HPDE6-E6E7 (cell line): ENCODE data around the gene POU6F2.
"Not testable (repeated sequence)": the region's sequence is repeated elsewhere in the genome, so short reads cannot be mapped to it uniquely, and the experiment has no call there.

Experiments used
- DNase-seq: peaks from one replicate; pipeline ENCODE4 v3.0.0; 2011; ENCODE audit warnings: missing footprints; ENCODE audit errors: extremely low spot score

The POU6F2 gene

DNA sequence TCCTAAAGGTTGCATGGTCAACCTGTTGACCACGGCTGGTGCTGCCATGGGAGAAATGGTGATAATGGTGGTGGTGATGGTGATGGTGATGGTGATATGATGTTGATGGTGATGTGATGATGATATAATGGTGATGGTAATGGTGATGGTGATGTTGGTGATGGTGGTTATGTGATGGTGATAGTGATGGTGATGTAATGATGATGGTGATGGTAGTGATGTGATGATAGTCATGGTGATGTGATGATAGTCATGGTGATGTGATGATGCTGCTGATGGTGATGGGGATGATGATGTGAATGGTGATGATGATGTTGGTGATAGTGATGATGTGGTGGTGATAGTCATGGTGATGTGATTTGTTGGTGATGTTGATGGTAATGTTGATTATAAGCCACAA lies 23.9 kb downstream of the POU6F2 start:
- DNase-seq = no peak

- no peak for DNase-seq
These were observed 25.0 kb downstream of the POU6F2 start for GRCh38 chr7:39002755-39003154.

- no peak for DNase-seq
These were observed 27.3 kb downstream of the POU6F2 start for GRCh38 chr7:39005036-39005435.

DNA sequence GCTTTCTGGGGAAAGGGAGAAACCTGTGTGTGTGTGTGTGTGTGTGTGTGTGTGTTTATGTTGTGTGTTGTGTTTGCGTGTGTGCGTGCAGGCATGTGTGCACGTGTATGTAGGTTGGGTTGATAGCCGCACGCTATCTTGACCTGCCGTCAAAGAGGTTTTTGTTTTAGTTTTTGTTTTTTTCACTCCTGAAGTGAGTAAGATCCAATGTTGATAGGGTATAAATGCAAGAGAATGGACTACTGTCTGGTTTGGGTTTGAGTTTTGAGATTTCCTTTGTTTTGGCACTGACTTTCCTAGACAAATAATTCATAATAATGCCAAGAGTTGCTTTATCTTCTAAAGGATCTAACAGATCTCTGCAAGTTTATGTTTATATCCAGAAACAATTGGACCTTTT lies 27.8 kb downstream of the POU6F2 start:
- DNase-seq = no peak

DNA sequence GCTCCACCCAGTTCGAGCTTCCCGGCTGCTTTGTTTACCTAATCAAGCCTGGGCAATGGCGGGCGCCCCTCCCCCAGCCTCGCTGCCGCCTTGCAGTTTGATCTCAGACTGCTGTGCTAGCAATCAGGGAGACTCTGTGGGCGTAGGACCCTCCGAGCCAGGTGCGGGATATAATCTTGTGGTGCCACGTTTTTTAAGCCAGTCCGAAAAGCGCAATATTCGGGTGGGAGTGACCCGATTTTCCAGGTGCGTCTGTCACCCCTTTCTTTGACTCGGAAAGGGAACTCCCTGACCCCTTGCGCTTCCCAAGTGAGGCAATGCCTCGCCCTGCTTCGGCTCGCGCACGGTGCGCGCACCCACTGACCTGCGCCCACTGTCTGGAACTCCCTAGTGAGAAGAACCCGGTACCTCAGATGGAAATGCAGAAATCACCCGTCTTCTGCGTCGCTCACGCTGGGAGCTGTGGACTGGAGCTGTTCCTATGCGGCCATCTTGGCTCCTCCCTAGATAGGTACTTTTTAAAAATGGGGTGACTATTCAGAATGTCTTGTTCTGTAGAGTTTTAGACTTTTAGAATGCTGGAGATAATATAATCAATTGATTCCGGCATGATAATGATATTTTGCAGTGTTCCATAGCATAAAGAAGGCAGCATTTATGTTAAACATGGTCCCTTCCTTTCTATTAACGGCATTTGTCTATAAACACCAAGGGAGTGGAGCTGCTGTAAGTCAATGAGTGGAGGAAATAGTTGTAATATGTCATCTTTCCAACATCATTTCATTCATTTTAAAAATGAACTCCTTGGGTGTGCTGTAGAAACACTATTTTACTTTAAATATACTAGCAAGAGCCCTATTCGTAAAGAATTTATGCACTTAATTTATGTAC lies 35.6 kb downstream of the POU6F2 start:
- not testable (repeated sequence) for DNase-seq

DNA sequence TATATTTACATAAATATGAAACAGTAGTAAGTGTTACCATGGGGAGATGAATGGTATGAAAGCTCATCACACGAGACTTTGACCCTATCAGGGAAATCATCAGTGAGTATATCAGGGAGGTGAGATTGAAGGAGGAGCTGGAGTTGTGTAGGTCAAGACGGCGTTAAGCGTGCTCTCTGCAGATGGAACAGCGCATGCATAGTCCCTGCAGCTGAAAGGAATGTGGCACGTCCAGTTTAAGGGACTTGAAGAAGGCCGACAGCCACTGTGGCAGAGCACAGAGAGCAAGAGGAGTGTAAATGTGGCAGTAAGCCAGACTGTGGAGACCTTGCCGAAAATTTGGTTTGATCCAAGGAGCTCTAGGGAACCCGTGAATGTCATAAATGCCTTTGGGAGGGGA lies 38.9 kb downstream of the POU6F2 start:
- no peak for DNase-seq

DNA sequence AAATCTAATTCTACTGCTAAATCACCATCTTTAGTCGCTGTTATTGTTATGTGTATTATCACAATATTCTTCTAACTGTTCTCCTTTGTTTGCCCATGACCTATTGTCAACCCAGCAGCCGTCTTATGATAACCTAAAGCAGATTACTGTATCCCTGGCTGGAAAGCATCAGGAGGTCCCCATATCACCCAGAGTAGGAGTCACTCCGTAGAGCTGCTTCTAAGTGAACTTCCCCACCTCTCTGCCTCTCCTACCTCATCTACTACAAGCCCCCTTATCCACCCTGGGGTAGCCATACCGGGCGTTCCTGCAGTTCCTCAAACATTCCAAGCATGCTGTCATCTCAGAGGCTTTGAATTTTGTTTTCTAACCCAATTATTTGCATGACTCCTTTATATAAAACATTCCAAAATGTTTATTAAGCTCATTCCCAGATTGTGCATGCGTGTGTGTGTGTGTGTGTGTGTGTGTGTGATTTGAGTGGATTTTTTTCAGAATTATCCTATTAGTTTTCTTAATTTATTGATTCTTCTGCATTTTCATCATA lies 39.7 kb downstream of the POU6F2 start:
- DNase-seq = no peak

GRCh38 chr7:39022796-39023195 lies 45.1 kb downstream of the POU6F2 start:
- no peak for DNase-seq

DNA sequence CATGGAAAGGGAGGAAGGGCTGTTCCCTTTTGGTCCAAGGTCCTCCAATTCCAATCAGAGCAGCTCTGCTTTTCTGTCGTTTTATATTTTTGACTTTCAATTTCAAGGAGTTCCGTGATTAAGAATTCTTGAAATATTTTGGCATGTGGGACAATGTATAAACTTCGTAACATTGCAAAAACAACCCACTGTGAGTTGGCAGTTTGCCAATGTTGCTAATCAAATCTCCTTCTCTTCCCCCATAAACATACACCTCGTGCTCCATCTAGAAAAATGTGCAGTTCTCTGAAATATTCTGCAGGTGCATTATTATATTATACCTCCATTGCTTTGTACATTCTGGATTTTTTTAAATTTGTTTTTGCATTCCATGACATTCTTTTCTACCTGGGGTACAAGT lies 49.8 kb downstream of the POU6F2 start:
- DNase-seq = no peak

- DNase-seq = no peak
These were observed 56.3 kb downstream of the POU6F2 start for GRCh38 chr7:39033885-39034624.

GRCh38 chr7:39035156-39035555 lies 57.4 kb downstream of the POU6F2 start:
- no peak for DNase-seq

GRCh38 chr7:39035903-39036302 lies 58.2 kb downstream of the POU6F2 start:
- no peak for DNase-seq

DNA sequence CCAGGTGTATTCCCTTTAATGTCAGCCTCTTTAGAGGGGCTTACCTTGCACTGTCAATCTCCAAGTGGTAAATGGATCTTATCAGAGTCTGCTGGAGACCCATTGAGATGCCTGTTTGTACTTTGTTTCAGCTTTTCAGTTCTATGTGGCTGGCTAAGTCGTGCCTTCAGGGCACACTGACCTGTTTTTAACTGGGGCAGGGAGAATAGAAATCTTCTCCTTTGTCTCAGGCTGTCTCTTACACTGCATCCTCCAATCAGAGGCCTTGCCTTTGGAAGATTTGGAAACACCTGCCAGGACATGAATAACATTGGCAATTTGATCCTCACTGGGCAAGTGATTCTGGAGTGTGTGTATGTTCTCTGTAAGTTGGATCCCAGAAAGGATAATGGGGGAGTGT lies 65.0 kb downstream of the POU6F2 start:
- DNase-seq = no peak

DNA sequence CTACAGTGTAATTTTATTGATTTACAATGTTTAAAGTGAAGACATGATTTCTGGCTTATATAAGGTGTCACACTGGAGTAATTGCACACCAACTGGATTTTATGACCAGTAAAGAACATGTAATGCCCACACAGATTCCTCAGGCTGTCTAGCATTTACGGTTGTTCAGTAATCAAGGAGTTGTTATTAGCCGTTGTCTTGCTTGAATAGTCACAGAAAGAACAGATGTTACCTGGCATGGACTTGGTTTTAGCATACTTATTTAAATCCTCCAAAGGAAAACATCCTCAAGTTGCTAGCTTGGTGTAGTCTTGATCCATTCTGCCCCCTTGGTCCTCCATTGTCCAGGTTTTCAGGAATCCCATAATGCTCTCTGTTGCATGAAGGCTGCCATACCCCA lies 65.8 kb downstream of the POU6F2 start:
- DNase-seq = no peak

DNA sequence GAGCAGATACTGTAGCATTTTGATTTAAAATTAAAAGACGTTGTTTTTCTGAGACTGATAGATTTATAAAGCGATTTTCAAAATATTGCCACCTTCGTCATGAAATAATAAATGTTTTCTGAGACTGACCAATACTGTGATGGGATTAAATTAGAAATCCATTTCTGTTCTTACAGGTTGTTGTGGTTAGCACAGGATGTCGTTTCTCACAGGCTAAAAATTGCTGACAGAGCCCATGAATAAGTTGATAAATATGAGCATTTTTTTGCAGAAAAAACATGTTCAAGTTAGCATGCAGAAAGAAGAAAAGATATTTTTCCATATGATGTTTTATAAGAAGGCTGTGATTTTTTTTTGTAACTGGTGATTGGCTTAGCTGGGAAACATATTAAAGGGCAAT lies 66.8 kb downstream of the POU6F2 start:
- no peak for DNase-seq

GRCh38 chr7:39045231-39045630 lies 67.5 kb downstream of the POU6F2 start:
- DNase-seq = no peak

GRCh38 chr7:39051279-39051678 lies 73.6 kb downstream of the POU6F2 start:
- DNase-seq = no peak

GRCh38 chr7:39051707-39052106 lies 74.0 kb downstream of the POU6F2 start:
- DNase-seq = no peak

- no peak for DNase-seq
These were observed 77.0 kb downstream of the POU6F2 start for GRCh38 chr7:39054731-39055130.

- no peak for DNase-seq
These were observed 78.4 kb downstream of the POU6F2 start for GRCh38 chr7:39056153-39056552.

DNA sequence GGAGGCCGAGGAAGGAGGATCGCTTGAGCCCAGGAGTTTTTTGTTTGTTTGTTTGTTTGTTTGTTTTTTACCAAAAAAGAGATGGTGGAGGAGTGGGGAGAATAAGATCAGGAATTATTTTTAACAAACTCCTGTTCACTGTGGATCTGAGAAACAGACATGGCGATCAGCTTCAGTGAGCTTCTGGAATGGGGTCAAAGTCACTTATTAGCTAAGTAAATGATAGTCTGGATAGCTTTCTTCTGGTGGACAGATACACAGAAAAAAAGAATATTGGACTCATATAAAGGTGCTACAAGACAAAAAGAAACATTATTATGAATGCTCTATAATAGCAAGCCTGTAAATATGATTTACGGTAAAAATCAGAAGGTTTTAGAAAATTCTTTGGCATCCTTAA lies 85.1 kb downstream of the POU6F2 start:
- no peak for DNase-seq

GRCh38 chr7:39069031-39069430 lies 91.3 kb downstream of the POU6F2 start:
- no peak for DNase-seq
